Mucosa of gallbladder (tissue), 1 donor: Measurements from ENCODE around the gene TAS2R41. TPM values are rescaled to one million over a fixed set of nuclear protein-coding genes. Genes with fewer than 3 reads are reported as not detected.

Experiments used
- DNase-seq: peaks from one replicate; pipeline ENCODE4 v3.0.0-alpha.2; 2020; ENCODE audit warnings: low spot score
- total RNA-seq: library from RNA; stranded (reverse); gene quantifications from one replicate; pipeline ENCODE4 v1.2.1, GENCODE V29; 2021
- donor health status: DM: no; HTN: no; CAD: no.

The TAS2R41 gene
- total RNA-seq, 1 donor from 2014 or later, result not detected

DNA sequence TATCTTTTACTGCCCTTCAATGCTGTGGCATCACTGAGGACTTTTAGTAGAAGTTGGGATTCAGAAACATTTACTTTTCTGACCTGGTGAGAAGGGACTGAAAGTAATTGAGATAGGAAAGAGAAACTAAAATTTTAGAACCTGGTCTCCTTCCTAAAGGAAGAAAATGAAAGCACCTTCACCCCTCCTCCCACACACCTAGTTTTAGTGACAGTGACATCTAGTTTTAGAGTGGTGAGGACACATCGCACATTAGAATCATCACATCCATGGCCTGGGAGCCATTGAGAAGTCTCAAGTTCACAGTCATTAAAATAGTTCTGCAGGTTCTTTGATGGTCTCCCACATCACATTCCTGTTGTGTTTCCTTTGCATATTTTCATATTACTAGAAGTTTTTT lies 16.1 kb downstream of the TAS2R41 start:
- DNase-seq, result no peak

DNA sequence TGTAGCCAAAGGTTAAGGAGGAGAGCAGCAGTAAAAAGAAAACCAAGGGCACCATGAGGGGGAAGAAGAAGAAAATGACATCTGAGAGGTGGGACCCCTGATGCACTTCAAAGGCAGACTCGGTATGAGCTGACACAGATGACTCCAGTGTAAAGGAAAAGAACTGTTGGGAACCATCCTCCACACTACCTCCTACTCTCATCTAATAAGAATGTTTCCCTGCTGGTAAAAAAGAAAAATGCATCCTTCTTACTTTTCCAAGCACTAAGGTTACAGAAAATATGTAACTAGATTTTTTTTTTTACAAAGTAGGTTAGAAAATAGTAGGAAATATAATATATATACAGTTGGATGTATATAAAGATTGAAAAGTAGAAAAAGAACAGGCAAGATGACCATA lies 16.9 kb downstream of the TAS2R41 start:
- DNase-seq, result no peak

DNA sequence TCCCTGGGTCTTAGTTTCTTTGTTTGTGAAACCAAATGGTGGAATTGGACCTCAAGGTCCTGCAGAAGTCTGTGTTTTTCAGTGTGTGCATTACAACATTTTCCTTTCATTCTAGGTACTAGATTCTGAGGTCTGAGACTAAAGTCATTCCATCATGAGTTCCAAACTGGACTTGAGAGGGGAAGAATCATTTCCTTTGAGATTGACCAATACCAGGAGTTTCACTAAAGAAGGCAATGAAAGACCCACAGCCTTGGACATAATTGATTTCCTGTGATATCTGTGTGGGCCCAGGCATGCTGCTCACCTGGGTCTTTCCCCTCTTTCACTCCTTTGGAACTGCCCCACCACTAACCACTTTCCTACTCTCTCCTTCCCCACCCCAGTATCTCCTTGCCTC lies 18.2 kb downstream of the TAS2R41 start:
- DNase-seq, result no peak

DNA sequence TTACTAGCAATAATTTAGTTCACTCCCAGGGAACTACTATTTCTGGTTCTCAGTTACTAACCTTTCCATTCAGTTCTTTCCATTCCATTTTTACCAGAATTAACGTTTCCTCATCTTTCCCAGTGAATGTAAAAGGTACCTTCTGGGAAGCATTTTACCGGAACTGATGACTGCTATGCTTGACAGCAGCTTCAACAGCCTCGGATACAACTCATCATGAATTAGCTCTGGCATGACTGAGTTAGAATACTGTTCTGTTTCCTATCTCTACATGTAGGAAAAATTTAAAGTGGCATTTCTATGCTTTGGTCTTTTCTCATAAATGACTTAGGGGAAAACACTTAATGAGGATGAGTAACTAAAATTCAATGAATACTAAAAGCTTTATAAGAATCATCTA lies 18.6 kb downstream of the TAS2R41 start:
- no peak for DNase-seq

DNA sequence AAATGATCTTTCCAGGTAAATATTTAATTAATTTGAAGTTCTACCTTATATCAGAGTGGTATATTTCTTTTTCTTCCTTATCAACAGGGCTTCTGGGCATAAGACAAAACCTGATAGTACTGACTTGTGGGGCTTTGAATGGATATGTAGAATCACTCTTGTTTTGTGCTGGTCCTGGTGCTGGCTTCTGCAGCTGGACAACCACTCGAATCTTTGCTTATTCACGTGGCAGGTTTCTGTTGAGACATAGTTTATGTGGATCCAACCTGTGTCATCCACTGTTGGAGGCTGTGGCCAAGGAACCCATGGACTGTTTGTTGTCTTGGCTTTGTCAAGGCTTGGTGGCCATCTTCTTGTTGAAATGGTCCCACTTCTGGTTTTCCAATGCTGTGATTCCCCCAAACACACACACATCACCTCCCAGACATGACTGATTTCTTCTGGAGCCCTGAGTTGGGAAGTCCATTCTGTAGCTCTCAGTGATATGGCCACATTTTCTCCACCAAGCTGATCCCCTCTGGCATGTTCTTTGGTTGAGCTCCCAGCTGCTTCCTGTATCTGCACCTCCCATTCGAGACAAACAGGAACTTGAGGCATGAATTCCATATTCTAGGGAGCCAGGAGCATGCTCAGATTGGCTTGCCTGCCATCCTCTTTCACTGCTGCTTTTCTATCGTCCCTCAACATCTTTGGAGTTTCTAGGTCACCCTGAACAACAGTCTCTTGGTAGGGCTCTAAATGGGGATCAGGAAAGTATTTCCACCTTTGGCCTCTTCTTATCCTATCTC lies 19.5 kb downstream of the TAS2R41 start:
- no peak for DNase-seq

DNA sequence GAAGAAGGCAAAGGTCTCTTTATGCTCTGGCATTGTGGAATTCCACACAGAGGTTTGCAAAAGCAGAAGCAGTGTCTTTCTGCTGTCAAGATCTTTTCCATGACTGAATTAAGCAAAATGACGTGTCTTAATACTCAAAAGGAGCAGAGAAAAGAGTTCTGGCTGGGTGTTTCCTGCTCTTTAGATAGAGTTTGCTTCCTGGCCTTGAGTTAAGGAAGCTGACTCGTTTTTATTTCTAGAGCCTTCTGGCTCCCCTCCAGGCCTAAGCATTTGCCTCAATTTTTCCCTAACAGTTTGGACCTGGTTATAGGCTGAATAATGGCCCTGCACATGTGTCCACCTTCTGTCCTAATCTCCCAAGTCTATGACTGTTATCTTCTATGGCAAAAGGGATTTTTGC lies 21.6 kb downstream of the TAS2R41 start:
- no peak for DNase-seq

DNA sequence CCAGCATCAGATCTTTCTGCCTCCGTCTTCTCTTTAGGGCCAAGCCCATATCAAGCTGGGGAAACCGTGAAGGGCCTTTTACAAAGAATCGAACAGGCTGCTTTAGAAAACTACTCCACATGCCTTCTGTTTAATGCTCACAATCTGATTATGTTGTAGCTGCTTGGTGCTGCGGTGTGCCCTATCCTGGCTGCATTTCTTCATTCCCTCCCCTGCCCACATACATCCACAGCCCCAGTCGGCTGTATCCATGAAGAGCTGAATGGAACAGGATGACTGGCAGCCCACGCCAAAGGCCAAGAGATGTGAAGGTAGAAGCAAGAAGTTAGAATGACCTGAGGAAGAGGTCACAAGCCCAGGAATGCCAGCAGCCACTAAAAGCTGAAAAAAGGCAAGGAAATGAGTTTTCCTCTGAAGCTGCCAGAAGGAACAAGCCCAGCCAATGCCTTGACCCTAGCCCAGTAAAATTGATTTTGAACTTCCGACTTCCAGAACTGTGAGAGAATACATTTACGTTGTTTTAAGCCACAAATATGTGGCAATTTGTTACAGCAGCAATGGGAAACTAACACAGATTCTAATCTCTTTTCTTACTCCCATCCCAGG lies 22.2 kb downstream of the TAS2R41 start:
- DNase-seq, result no peak

DNA sequence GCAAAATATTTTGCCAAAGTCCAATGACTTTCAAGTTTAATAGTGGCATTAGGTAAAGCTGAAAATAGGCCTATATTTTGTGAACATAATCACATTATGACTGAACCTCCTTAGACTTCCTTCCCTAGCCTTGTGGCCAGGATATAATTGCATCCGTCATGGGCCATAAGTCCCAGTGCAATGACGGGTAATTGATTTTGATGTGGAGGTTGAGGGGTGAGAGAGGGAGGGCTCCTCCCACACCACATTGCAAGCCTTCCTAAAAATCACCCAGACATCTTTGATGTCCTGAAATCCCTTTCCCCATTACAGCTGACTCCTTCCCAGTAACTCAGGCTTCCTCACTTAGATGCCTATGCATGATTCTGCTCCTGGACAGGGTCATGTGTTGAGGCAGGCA lies 25.6 kb downstream of the TAS2R41 start:
- no peak for DNase-seq

DNA sequence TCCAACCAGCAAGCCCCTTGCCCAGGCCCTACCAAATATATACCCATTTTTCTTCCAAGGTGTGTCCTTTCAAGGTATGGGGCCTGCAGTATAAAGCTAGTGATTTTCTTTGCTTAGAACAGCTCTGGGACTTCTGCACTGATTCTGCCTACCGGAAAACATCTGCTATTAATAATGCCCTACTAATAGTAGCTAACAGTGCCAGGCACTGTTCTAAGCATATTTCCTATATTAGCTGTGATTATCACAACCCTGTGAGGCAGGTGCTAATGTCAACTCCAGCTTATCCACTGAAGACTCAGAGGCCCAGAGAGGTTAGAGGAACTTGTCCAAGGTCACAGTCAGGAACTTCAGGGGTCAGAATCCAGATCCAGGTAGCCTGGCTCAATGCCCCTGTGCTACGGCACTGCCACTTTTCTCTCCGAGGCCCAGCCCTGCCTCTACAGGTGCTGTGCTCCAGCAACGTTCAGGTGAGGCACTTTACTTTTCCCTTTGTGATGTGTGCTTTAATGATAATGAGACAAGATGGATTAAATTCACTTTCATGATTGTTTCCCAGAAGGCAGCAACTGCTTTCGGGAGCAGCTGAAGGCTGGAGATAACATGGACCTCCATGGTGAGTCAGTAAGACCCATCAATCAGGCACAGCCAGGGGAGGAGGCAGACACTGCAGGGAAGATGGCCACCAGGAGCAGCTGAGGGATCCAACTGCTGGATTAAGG lies 26.7 kb downstream of the TAS2R41 start:
- DNase-seq, result no peak

DNA sequence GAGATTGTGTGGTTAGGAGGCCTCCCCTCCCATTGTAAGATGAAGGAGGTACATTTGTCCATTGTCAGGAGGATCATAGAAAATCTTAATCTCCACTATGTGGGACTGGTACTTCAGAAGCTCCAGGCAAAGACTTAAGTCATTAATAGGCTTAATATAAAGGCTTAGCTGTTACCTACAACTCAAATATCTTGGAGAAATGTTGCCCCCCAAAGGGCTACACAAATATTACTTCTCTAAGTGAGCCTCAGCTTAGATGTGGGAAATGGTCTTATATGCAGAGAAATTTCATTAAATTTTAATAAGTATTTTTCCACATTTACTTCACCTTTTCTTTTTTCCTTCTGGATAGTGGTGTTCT lies 27.2 kb downstream of the TAS2R41 start:
- no peak for DNase-seq

DNA sequence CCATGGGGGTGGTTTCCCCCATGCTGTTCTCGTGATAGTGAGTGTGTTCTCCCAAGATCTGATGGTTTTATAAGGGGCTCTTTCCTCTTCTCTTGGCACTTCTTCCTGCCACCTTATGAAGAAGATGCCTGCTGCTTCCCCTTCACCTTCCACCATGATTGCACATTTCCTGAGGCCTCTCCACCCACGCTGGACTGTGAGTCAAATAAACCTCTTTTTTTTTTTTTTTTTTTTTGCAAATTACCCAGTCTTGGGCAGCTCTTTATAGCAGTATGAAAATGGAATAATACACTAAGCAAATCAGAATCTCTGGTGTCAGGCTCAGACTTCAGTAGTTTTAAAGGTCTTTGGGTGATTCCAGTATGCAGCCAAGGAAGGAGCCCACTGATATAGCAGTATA lies 28.2 kb downstream of the TAS2R41 start:
- no peak for DNase-seq

DNA sequence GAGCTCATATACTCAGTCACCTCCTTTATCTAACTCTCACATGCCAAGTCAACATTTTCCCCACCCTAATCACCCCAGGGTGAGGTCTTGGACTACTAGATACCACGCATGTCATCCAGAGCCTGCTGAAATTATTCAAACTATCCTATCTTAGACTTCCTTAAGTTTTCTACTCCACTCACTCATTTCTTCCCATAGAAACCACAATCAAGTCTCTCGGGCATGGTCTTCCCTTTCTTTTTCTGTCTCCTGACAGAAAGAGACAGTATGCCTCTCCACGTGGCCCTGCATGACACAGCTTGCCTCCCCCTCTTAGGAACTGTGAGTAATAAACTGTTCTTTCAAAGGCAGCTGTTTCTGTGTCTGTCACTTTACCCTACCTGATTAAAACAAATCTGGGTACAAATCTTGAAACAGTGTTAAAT lies 29.4 kb downstream of the TAS2R41 start:
- no peak for DNase-seq

DNA sequence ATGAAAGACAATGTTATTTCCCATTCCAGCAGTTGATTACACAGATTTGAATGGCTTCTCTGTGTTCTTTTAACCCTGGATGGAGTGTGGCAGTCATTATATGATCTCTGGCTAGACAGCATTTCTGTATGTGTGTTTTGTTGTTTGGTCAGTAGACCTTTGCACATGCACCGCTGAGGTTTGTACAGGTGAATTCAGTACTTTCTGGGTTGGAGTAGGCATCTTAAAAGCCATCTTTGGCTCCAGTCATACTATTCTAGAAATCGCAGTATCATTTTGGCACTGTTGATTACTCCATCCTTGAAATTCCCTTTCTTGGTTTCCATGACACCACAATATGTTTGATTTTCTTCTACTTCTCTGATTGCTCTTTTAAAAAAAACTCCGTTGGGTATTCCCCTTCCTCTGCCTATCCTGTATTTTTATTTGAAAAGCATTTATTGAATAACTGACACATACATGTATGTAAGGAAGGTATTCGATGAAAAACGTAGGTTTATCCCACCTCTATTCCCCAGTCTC lies 29.9 kb downstream of the TAS2R41 start:
- DNase-seq, result no peak

DNA sequence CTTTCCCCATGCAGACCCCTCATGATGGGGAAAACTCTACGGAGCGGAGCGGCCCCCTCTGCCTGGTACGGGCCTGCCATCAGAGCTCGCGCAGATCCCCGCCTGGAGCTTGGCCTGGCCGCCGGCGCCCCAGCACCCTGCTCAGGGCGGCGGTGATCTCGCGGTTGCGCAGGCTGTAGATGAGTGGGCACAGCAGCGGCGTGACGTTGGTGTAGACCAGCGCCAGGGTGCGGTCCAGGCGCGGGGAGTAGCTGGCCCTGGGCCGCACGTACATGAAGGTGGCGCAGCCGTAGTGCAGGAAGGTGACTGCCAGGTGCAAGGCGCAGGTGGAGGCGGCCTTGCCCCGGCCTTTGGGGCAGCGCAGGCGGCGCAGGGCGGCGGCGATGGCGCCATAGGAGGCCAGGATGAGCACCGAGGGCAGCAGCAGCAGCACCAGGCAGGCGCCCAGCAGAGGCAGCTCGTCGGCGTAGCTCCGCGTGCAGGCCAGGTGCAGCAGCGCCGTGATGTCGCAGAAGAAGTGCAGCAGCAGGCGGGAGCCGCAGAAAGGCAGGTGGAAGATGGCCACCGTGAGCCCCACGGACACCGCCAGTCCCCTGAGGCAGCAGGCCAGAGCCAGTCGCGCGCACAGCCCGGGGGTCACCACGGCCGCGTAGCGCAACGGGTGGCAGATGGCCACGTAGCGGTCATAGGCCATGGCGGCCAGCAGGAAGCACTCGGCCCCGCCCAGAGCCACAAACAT lies 33.4 kb downstream of the TAS2R41 start:
- no peak for DNase-seq

DNA sequence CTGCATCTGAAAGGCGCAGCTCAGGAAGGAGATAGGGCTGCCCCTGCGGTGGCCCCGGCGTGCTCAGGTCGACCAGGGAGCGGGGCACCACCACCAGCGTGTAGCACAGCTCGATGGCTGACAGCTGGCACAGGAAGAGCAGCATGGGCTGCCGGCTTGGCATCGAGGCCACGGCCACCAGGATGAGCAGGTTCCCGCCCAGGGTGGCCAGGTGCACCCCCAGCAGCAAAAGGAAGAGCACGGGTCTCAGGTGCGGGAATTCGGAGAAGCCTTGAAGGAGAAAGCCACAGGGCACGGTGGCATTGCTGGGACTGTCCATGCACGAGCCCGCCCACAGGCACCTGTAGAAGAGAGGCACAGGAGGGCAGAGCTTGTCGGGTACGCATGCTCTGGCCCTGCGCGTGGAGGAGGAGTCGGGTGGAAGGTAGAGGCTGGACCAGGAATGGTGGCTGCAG lies 33.9 kb downstream of the TAS2R41 start:
- DNase-seq, result no peak

DNA sequence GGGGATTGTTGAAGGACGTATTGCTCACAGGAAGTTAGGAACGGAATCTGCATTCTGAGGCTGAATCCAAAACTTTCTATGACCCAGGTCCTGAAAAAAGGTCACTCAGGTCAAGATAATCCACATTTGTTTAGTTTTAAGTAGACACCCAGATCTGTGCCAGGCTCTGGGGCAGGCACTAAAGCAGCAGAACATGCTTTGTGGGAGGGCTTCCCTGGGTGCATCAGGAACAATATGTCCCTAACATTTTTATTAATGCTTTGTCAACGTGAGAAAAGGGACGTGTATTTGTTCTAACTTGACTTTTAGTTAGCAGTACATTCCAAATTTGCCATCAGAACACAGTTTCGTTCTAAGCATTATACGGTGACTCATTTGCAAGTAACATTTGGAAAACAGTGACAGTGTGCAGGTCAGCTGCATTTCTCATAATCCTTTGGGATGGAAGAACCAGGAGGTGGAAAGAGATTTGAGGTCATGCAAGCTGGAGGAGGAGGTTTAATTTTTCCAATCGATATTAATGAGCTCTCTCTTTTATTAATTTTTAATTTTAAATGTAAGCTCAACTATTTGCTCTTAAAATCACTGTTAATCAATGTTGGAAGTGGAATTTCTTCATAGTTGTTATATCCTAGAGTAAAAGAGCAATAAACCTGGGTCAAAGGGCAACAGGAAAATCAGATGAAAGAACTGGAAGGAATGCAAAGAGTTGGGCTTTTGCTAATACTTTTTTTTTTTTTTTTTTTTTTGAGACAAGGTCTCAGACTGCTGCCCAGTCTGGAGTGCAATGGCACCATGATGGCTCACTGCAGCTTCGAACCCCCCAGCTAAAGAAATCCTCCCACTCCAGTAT lies 35.0 kb downstream of the TAS2R41 start:
- no peak for DNase-seq

DNA sequence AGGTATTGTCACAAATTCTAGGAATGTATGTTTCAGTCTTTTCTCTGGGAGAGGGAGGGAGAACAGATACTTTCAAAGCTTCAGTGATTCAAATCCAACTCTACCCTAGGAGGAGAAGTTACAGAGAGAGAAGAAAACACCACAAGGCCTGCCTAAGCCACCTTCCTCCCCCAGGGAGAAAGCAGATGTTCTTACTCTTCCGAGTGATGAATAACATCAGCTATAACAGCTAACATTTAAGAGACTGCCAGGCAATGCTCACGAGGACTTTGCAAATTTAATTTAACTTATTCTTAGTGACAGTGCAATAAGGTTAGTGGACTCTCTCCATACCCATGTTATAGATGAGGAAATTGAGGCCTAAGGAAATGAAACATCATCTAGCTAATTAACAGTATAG lies 36.8 kb downstream of the TAS2R41 start:
- DNase-seq, result no peak

DNA sequence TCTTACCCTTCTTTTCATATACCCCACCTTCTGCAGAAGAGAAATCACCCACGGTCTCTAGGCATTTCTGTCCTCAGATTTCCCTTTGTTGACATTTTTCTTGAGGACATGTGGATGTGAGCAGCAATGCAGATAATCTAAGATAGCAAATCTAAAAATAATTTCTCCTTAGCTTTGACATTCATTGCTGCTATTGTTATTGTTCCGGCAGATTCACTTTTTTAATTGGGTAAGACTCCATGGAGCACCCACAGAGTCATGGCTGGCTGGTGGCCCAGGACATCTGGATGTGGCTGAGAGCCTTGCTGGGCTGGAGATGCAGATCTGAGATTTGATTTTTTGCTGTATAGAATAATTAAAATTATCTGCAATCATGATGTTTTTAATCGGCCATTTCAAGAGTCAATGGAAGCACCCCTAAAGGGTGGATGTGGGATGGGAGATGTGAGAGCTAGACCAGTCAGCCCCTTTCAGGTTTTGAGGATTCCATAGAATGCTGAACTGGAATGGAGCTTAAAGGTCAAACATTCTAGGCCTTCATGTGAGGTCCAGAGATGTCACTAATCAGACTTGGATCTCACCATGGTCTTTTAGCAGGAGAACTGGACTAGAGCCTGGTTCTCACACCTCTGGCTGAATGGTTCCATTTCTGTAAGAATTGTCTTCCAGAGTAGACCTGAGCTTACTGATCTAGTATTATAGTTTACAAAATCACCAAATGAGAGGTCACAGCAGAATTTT lies 37.5 kb downstream of the TAS2R41 start:
- no peak for DNase-seq

DNA sequence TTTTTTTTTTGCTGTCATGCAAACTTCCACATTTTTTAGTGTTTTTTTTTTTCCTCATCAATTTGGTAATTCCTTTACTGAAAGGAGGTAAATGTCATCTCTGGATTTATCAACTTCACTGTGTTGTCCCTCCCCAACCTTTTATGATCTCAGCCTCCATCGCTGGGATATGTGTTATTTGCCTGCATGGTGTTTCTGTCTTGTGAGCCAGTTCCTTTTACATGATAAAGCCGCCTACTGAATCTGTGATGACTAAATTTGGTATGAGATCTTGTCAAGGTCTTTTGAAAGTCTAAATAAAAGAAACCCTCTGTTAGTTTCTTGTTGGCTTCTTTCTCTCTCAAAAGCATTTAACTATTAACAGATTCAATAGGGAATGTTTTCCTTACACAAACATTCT lies 39.3 kb downstream of the TAS2R41 start:
- no peak for DNase-seq

DNA sequence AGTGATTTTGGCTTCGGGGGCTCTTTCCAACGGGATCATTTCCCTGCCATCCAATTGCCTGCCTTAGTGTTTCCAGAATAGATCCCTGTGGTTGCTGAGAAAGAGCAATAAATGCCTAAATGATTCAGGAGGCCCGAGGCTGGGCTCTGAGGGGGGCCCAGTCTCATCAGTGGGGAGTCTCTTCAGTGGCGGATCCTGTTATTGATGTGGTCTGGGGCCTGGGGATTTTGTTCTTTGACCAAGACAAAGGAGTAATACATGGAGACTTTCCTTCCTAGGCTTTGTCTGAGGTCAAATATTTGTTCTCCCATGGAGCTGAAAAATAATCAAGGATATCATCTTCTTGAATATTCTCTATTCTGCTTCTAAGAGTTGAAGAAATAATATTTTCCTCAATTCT lies 40.8 kb downstream of the TAS2R41 start:
- no peak for DNase-seq
